Smooth muscle cell (in vitro differentiated cells): ENCODE results near the gene HSD3B1. TPM values are rescaled to one million over a fixed set of nuclear protein-coding genes. Genes with fewer than 3 reads are reported as not detected.

Experiments used
- DNase-seq: peaks from one replicate; lab custom pipeline; 2025; ENCODE audit not compliant: unreplicated experiment; lab: John Stamatoyannopoulos, UW
- H2AFZ ChIP-seq: fragments of 200-600 bp; sonication (generic); 2 replicates; pipeline ENCODE4 v1.6.0; 2016; ENCODE audit warnings: antibody characterized with exemption, low read depth, mild to moderate bottlenecking
- H3F3A ChIP-seq: fragments of 200-600 bp; sonication (generic); 2 replicates; pipeline ENCODE4 v1.6.0; 2017; ENCODE audit warnings: antibody characterized with exemption, low read depth
- H3K27ac ChIP-seq: fragments of 200-600 bp; sonication (generic); 2 replicates; pipeline ENCODE4 v1.5.1; 2016; ENCODE audit warnings: low read depth, mild to moderate bottlenecking
- H3K27me3 ChIP-seq: fragments of 200-600 bp; sonication (generic); 2 replicates; pipeline ENCODE4 v1.6.1; 2016; ENCODE audit warnings: low read depth, mild to moderate bottlenecking
- H3K36me3 ChIP-seq: fragments of 200-600 bp; sonication (generic); 2 replicates; pipeline ENCODE4 v1.5.1; 2016; ENCODE audit warnings: low read depth
- H3K4me1 ChIP-seq: fragments of 200-600 bp; sonication (generic); 2 replicates; pipeline ENCODE4 v1.5.1; 2016; ENCODE audit warnings: low read depth
- H3K4me2 ChIP-seq: fragments of 200-600 bp; sonication (generic); 2 replicates; pipeline ENCODE4 v1.6.0; 2016; ENCODE audit warnings: mild to moderate bottlenecking
- H3K4me3 ChIP-seq: fragments of 200-600 bp; sonication (generic); 2 replicates; pipeline ENCODE4 v1.5.1; 2016; ENCODE audit warnings: mild to moderate bottlenecking
- H3K79me2 ChIP-seq: fragments of 200-600 bp; sonication (generic); 2 replicates; pipeline ENCODE4 v1.6.0; 2016; ENCODE audit warnings: low read depth, mild to moderate bottlenecking
- H3K9ac ChIP-seq: fragments of 200-600 bp; sonication (generic); 2 replicates; pipeline ENCODE4 v1.6.0; 2016; ENCODE audit warnings: low read depth
- H3K9me3 ChIP-seq: fragments of 200-600 bp; sonication (generic); replicated peaks from 2 replicates; pipeline ENCODE4 v1.5.1; 2016; ENCODE audit warnings: low read depth
- H4K20me1 ChIP-seq: fragments of 200-600 bp; sonication (generic); 2 replicates; pipeline ENCODE4 v1.6.0; 2016; ENCODE audit warnings: low read depth
- CTCF ChIP-seq: fragments of 200-600 bp; sonication (generic); IDR thresholded peaks from 2 replicates; pipeline ENCODE4 v1.5.1; 2017; ENCODE audit warnings: borderline replicate concordance, mild to moderate bottlenecking, antibody characterized with exemption; ENCODE audit not compliant: insufficient read depth, poor library complexity, severe bottlenecking
- WGBS: methylation state at CpG from one replicate; pipeline ENCODE4 v1.1.7; 2016; ENCODE audit warnings: low lambda C conversion rate; 5-methylcytosine and 5-hydroxymethylcytosine counted together
- polyA plus RNA-seq: library from polyadenylated mRNA; unstranded; fragments of >200 nt; fragmentation: Nextera tagmentation; extraction: Ambion mirVana; gene quantifications from 2 replicates; pipeline ENCODE4 v1.2.1, GENCODE V29; 2016
- total RNA-seq: library from RNA; depleted of rRNA; stranded (reverse); fragments of >200 nt; gene quantifications from 2 replicates; pipeline ENCODE4 v1.2.3, GENCODE V29; 2014

The HSD3B1 gene
- total and polyA plus RNA-seq, 2 experiments from 2014 or later = 1.7 to 1.8 TPM

- H3K36me3 ChIP-seq = no peaks in the 10 kb centered on the region
- no peaks in the 10 kb centered on the region for H3K79me2 ChIP-seq
- no peak overlapping the region for H3K27ac ChIP-seq
- peaks cover 10% of the 10 kb centered on the region for H3K27me3 ChIP-seq
- H3K9me3 ChIP-seq = no peaks in the 10 kb centered on the region
- DNase-seq = no peak
- H3F3A ChIP-seq = no peaks in the 10 kb centered on the region
- H3K4me3 ChIP-seq = no peak overlapping the region
- no peak overlapping the region for H3K4me2 ChIP-seq
- no peak for TF ChIP-seq CTCF
- H2AFZ ChIP-seq = no peak overlapping the region
- no peaks in the 10 kb centered on the region for H4K20me1 ChIP-seq
- no peak overlapping the region for H3K9ac ChIP-seq
- no peaks in the 10 kb centered on the region for H3K4me1 ChIP-seq
- WGBS = 100% methylated on average over 1 of the region's 1 CpG
These were observed 39.8 kb upstream of the HSD3B1 start for GRCh38 chr1:119467219-119467618.

GRCh38 chr1:119467857-119468668 is 38.9 kb upstream of the HSD3B1 start:
- no peaks in the 10 kb centered on the region for H4K20me1 ChIP-seq

GRCh38 chr1:119469741-119470140 is 37.3 kb upstream of the HSD3B1 start:
- Histone ChIP-seq H2AFZ (no peak overlapping the region), H3K9me3 (no peaks in the 10 kb centered on the region), H3K27me3 (peaks cover 10% of the 10 kb centered on the region), H4K20me1 (no peaks in the 10 kb centered on the region), H3K9ac (no peak overlapping the region), H3K79me2 (no peaks in the 10 kb centered on the region), H3K4me2 (no peak overlapping the region), H3K27ac (no peak overlapping the region), H3K36me3 (no peaks in the 10 kb centered on the region), H3F3A (no peaks in the 10 kb centered on the region), H3K4me3 (no peak overlapping the region), H3K4me1 (no peaks in the 10 kb centered on the region)
- no peak for DNase-seq
- no peak for TF ChIP-seq CTCF
- 83% methylated on average over 1 of the region's 1 CpG for WGBS

More at GRCh38 chr1:119467857-119468668, 38.9 kb upstream of the HSD3B1 start:
- no peaks in the 10 kb centered on the region for H3K36me3 ChIP-seq
- H3K4me3 ChIP-seq = no peak overlapping the region
- no peak for DNase-seq
- peaks cover 10% of the 10 kb centered on the region for H3K27me3 ChIP-seq
- 64% methylated on average over 4 of the region's 4 CpGs for WGBS
- H2AFZ ChIP-seq = no peak overlapping the region
- TF ChIP-seq CTCF = no peak
- no peak overlapping the region for H3K27ac ChIP-seq
- H3K4me2 ChIP-seq = no peak overlapping the region
- H3K9me3 ChIP-seq = no peaks in the 10 kb centered on the region
- H3K9ac ChIP-seq = no peak overlapping the region
- H3F3A ChIP-seq = no peaks in the 10 kb centered on the region
- H3K79me2 ChIP-seq = no peaks in the 10 kb centered on the region
- no peaks in the 10 kb centered on the region for H3K4me1 ChIP-seq

GRCh38 chr1:119470377-119470776 is 36.6 kb upstream of the HSD3B1 start:
- Histone ChIP-seq H4K20me1 (no peaks in the 10 kb centered on the region), H3K4me1 (no peaks in the 10 kb centered on the region), H3K9ac (no peak overlapping the region), H3K4me3 (no peak overlapping the region), H3F3A (no peaks in the 10 kb centered on the region), H3K4me2 (no peak overlapping the region), H3K9me3 (no peaks in the 10 kb centered on the region), H3K27me3 (peaks cover 10% of the 10 kb centered on the region), H2AFZ (no peak overlapping the region), H3K36me3 (no peaks in the 10 kb centered on the region), H3K79me2 (no peaks in the 10 kb centered on the region), H3K27ac (no peak overlapping the region)
- no peak for TF ChIP-seq CTCF
- no peak for DNase-seq
- 95% methylated on average over 3 of the region's 3 CpGs for WGBS
